K562 (cell line): ENCODE results near the gene VIPR1. TPM values are rescaled to one million over a fixed set of nuclear protein-coding genes. Genes with fewer than 3 reads are reported as not detected.

Source experiments
- ATAC-seq: fragments of 200-7000 bp; cut with Tn5 transposase; 3 replicates; pipeline ENCODE4 v1.9.1; 2020; ENCODE audit warnings: moderate library complexity
- BruUV-seq: library from RNA; stranded (reverse); fragments of 400-500 nt; replicated peaks from 2 replicates; lab custom pipeline; 2021; lab: Mats Ljungman, UMichigan
- CTCF ChIA-PET: fragments of 300-600 bp; formaldehyde crosslinking; extraction: SDS; loops from one replicate; lab custom pipeline; 2021; ENCODE audit warnings: low intra/inter-chr PET ratio; lab: Yijun Ruan, JAX
- POLR2A ChIA-PET: fragments of 300-600, 350-650 bp; sonication (Branson Sonifier 250); formaldehyde crosslinking; extraction: SDS; loops from one replicate; lab custom pipeline; 2021; ENCODE audit warnings: antibody characterized with exemption, inconsistent platforms; lab: Yijun Ruan, JAX
- DNase-seq, 4 experiments: peaks; one replicate each; pipeline versions ENCODE4 v3.0.0 to v3.0.0-alpha.2; 2011 to 2018; ENCODE audit warnings: low spot score in 3 of 4, mixed read lengths in 3 of 4; ENCODE audit errors: extremely low read depth in 1 of 4
- FAIRE-seq: peaks from 2 replicates; lab custom pipeline; 2011; peaks lifted over from hg19 to GRCh38; lab: Jason Lieb, UNC
- H2AFZ ChIP-seq: 2 replicates; pipeline ENCODE4 v1.6.0; 2011; ENCODE audit warnings: low read depth, low read length, control low read depth, inconsistent platforms
- H3K27ac ChIP-seq: fragments of 200-600 bp; 3 replicates; pipeline ENCODE4 v1.8.0; 2011; ENCODE audit warnings: low read depth, mild to moderate bottlenecking, control low read depth, inconsistent platforms, low read length, moderate library complexity, mixed read lengths; ENCODE audit errors: extremely low read depth
- H3K27me3 ChIP-seq, 2 experiments: fragments of 300-600 bp in 1 of 2; 2 replicates in 1 of 2; 3 replicates in 1 of 2; pipeline versions ENCODE4 v1.6.0 to v1.8.0; 2011; ENCODE audit warnings: inconsistent platforms in 2 of 2, low read length in 2 of 2, mild to moderate bottlenecking in 1 of 2, mixed read lengths in 1 of 2, moderate library complexity in 1 of 2; ENCODE audit not compliant: control insufficient read depth in 2 of 2, insufficient read depth in 2 of 2
- H3K36me3 ChIP-seq: fragments of 300-600 bp; 3 replicates; pipeline ENCODE4 v1.8.0; 2011; ENCODE audit warnings: mild to moderate bottlenecking, low read length, inconsistent platforms; ENCODE audit not compliant: control insufficient read depth, insufficient read depth
- H3K4me1 ChIP-seq, 2 experiments: fragments of 200-600 bp in 1 of 2; replicated peaks in 1 of 2; 2 replicates in 1 of 2; 3 replicates in 1 of 2; pipeline versions ENCODE4 v1.5.1 to v1.8.0; 2011; ENCODE audit warnings: inconsistent platforms in 2 of 2, low read length in 2 of 2, mild to moderate bottlenecking in 1 of 2, mixed read lengths in 1 of 2, moderate library complexity in 1 of 2; ENCODE audit not compliant: control insufficient read depth in 2 of 2, insufficient read depth in 2 of 2
- H3K4me2 ChIP-seq: 2 replicates; pipeline ENCODE4 v1.6.1; 2011; ENCODE audit warnings: low read length, control low read depth, inconsistent platforms, mixed read lengths; ENCODE audit not compliant: insufficient read depth
- H3K4me3 ChIP-seq: fragments of 200-600 bp; sonication (generic), shearing (Covaris generic); 2 replicates; pipeline ENCODE4 v1.5.1; 2016; ENCODE audit warnings: control low read depth, inconsistent platforms
- H3K79me2 ChIP-seq: fragments of 200-600 bp; 3 replicates; pipeline ENCODE4 v1.8.0; 2011; ENCODE audit warnings: low read length, inconsistent platforms; ENCODE audit not compliant: control insufficient read depth, insufficient read depth
- H3K9ac ChIP-seq, 2 experiments: 2 replicates each; pipeline versions ENCODE4 v1.6.0 to v1.6.1; 2011; ENCODE audit warnings: low read depth in 2 of 2, low read length in 2 of 2, control low read depth in 1 of 2, inconsistent platforms in 1 of 2, mild to moderate bottlenecking in 1 of 2, mixed read lengths in 1 of 2; ENCODE audit not compliant: insufficient read depth in 1 of 2
- H3K9me1 ChIP-seq: one replicate; pipeline ENCODE4 v1.6.0; 2011; ENCODE audit warnings: inconsistent platforms, mild to moderate bottlenecking, low read length, moderate library complexity; ENCODE audit not compliant: control insufficient read depth, insufficient read depth
- H3K9me3 ChIP-seq: replicated peaks from 2 replicates; pipeline ENCODE4 v1.5.1; 2011; ENCODE audit warnings: low read depth, low read length, inconsistent platforms; ENCODE audit not compliant: control insufficient read depth, insufficient read depth
- H4K20me1 ChIP-seq: replicated peaks from 2 replicates; pipeline ENCODE4 v1.6.1; 2011; ENCODE audit warnings: low read length, inconsistent platforms, mixed read lengths; ENCODE audit not compliant: control insufficient read depth, insufficient read depth
- ARID1B ChIP-seq: fragments of 450-650 bp; IDR thresholded peaks from 2 replicates; pipeline ENCODE4 v1.6.1; 2016; ENCODE audit warnings: antibody characterized with exemption, mild to moderate bottlenecking, inconsistent platforms
- BRD9 ChIP-seq: fragments of 450-650 bp; IDR thresholded peaks from 2 replicates; pipeline ENCODE4 v1.6.1; 2018; ENCODE audit warnings: low read depth; ENCODE audit not compliant: partially characterized antibody
- GABPB2 ChIP-seq: fragments of 250-450 bp; sonication (Bioruptor Pico); conservative IDR thresholded peaks from 2 replicates; pipeline ENCODE4 v1.5.1; 2021; ENCODE audit warnings: mild to moderate bottlenecking
- MYC ChIP-seq, 2 experiments: fragments of 250-450 bp in 1 of 2; sonication (Bioruptor Pico) in 1 of 2; IDR thresholded peaks; 2 replicates each; pipeline versions ENCODE4 v1.5.1 to v1.6.1; 2012 to 2021; ENCODE audit warnings: low read depth in 2 of 2, borderline replicate concordance in 1 of 2, improper control_type of control experiment in 1 of 2, low read length in 1 of 2, mild to moderate bottlenecking in 1 of 2, moderate library complexity in 1 of 2
- PHF21A ChIP-seq: fragments of 450-650 bp; IDR thresholded peaks from 2 replicates; pipeline ENCODE4 v1.6.1; 2017; ENCODE audit warnings: low read depth, borderline replicate concordance
- PYGO2 ChIP-seq: fragments of 450-650 bp; IDR thresholded peaks from 2 replicates; pipeline ENCODE4 v1.6.1; 2016; ENCODE audit warnings: mild to moderate bottlenecking, missing genetic modification characterization, moderate library complexity, missing compliant biosample characterization
- RAD21 ChIP-seq, 2 experiments: fragments of 250-450 bp in 1 of 2; fragments of 450-650 bp in 1 of 2; sonication (Bioruptor Pico) in 1 of 2; formaldehyde crosslinking in 1 of 2; IDR thresholded peaks in 1 of 2; conservative IDR thresholded peaks in 1 of 2; 2 replicates each; pipeline versions ENCODE4 v1.4.0 to v1.8.0; 2020 to 2022; ENCODE audit warnings: mild to moderate bottlenecking in 2 of 2, moderate library complexity in 1 of 2
- SAP30 ChIP-seq: fragments of 200-600 bp; sonication (generic); IDR thresholded peaks from 2 replicates; pipeline ENCODE4 v1.6.1; 2012; ENCODE audit warnings: borderline replicate concordance, low read depth, mild to moderate bottlenecking, moderate library complexity, low read length, control low read depth, inconsistent platforms; ENCODE audit not compliant: insufficient read depth, poor library complexity, severe bottlenecking
- SMARCA5 ChIP-seq: fragments of 450-650 bp; IDR thresholded peaks from 2 replicates; pipeline ENCODE4 v1.6.1; 2016
- TEAD4 ChIP-seq, 2 experiments: sonication (generic) in 1 of 2; formaldehyde crosslinking in 1 of 2; IDR thresholded peaks; 2 replicates each; pipeline versions ENCODE4 v1.6.1 to v1.8.0; 2012 to 2022; ENCODE audit warnings: borderline replicate concordance in 1 of 2, inconsistent platforms in 1 of 2, low read length in 1 of 2, mild to moderate bottlenecking in 1 of 2, missing genetic modification reagents in 1 of 2
- ZHX1 ChIP-seq: fragments of 150-350 bp; conservative IDR thresholded peaks from 2 replicates; pipeline ENCODE4 v1.6.1; 2014; ENCODE audit warnings: low read length
- ZNF77 ChIP-seq: fragments of 250-450 bp; sonication (Bioruptor Pico); IDR thresholded peaks from 2 replicates; pipeline ENCODE4 v1.5.0; 2020
- WGBS: fragments of 100-300 bp; shearing (Covaris generic); methylation state at CpG from one replicate; pipeline ENCODE4 v1.1.6; 2016; ENCODE audit warnings: low coverage, mixed read lengths; ENCODE audit not compliant: insufficient coverage; ENCODE audit errors: missing lambda C conversion rate; 5-methylcytosine and 5-hydroxymethylcytosine counted together
- in situ Hi-C: fragments of 300-500 bp; cut with MboI; formaldehyde crosslinking; loops from 4 replicates; pipeline ENCODE4 v1.15.0; 2018; ENCODE audit warnings: inconsistent platforms, mixed read lengths
- intact Hi-C: fragments of 100-400 bp; cut with micrococcal nuclease; formaldehyde crosslinking; loops from 2 replicates; pipeline ENCODE4 v1.14.2; 2022
- polyA plus RNA-seq, 8 experiments: library from polyadenylated mRNA; depleted of rRNA in 4 of 8; stranded (reverse) in 5 of 8; unstranded in 3 of 8; fragments of >200 nt; fragmentation: Nextera tagmentation in 2 of 8; fragmentation: Illumina TruSeq in 1 of 8; extraction: Ambion mirVana in 2 of 8; extraction: Trizol in 1 of 8; gene quantifications; 2 replicates each; pipeline versions ENCODE4 v1.2.1 to v1.2.3, GENCODE V29; 2011 to 2014; ENCODE audit warnings: inconsistent platforms in 1 of 8, missing spikeins in 1 of 8
- total RNA-seq, 7 experiments: library from RNA; depleted of rRNA in 6 of 7; stranded (reverse); fragments of >200 nt in 6 of 7; fragmentation: Illumina TruSeq in 2 of 7; extraction: Trizol in 2 of 7; gene quantifications; 2 replicates each; pipeline versions ENCODE4 v1.2.1 to v1.2.3, GENCODE V29; 2011 to 2021; ENCODE audit warnings: low replicate concordance in 1 of 7
- TF ChIP-seq, protein P1 (sequence below): sonication (generic); formaldehyde crosslinking; IDR thresholded peaks from 2 replicates; pipeline ENCODE4 v1.5.0; 2020; ENCODE audit warnings: missing genetic modification reagents

VIPR1 gene
- total and polyA plus RNA-seq, 9 of the 15 experiments (the other 6 are each of a cell fraction or from before 2014, with no cell fraction given), result 0.04 to 0.38 (median 0.12) TPM; not detected in 3

DNA sequence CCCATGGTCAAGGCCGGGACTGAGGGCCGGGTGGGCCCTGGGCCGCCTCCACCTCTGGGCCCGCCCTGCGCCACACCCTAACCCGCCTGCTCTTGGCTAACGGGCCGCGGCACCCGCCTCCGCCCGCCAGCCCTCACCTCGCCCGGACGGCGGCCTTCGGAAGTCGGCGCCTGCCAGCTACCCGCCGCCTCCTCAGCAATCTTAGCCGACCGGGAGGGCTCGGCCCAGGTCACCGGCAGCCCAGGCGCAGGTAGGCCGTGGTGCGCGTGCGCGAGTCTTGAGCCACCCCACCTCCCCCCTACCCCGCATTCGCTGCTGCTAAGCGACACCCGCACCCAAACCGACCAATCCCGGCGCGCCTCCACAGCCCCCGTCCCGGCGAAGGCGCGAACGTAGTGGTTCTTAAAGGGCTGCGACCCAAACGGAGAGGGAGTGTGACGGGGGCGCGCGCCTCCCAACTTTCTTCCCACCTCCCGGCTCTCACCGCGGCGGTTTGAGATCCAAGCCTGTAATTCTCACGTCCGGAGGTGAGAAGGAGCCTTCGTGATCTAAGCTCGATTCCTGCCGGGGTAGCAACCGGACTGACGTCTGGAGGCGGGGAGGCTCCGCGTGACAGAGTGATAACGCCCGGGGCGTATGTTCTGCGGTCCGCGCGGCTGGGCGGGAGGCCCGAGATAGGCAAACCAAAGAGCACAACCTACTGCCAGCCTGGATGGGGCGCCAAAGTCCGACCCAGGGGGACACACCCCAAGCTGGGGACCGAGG lies 79.4 kb downstream of the VIPR1 start, which contains the start of gene SEC22C (continued):
- TF ChIP-seq GABPB2 (CRISPR knock-in tag) (no peak), ARID1B (peak; percentile 83), ZNF77 (CRISPR knock-in tag) (no peak), SAP30 (peak; percentile 52)

DNA sequence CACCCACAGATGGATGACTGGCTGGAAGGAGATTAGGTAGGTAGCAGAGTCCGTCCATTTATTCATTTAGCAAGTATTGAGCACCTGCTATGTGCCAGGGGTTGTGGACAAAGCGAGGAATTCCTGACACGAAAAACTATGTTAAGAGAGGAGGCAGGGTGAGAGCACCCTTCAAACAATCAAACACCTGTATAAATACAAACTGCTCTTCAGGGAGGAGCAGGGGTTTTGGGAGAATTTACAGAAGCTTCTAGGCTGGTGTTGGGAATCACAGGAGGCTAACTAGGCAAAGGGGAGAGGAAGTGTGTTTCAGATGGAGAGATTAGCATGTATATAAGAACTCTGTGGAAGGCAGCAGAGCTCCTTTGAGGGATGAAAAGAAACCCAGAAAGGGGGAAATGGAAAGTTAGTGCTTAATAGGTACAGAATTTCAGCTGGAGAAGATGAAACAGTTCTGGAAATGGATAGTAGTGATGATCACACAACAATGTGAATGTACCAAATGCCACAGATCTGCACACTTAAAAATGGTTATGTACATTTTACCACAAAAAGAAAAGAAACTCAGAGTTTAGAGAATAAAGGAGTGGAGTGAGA lies 80.1 kb downstream of the VIPR1 start:
- in situ Hi-C loops, result no loop called here
- Histone ChIP-seq H4K20me1 (no peaks in the 10 kb centered on the region), H3K4me2 (peak overlapping the region; percentile 92), H3K9me1 (no peaks in the 10 kb centered on the region), H3K4me1 (peaks cover 12 to 16% of the 10 kb centered on the region in 2 experiments; a peak in 3 of 5 replicates), H2AFZ (peak overlapping the region; percentile 85), H3K27me3 (no peaks in the 10 kb centered on the region), H3K36me3 (peaks cover 5% of the 10 kb centered on the region; the same call in 2 of the 3 replicates), H3K9me3 (no peaks in the 10 kb centered on the region), H3K27ac (peak overlapping the region; percentile 79), H3K9ac (peak overlapping the region; percentile 89 to 93; a peak in 3 of 4 replicates), H3K4me3 (peak overlapping the region; percentile 65), H3K79me2 (peaks cover 33% of the 10 kb centered on the region)
- FAIRE-seq (no peak), ATAC-seq (no peak), DNase-seq (no peak)
- 0% methylated on average over 3 of the region's 3 CpGs for WGBS
- CTCF ChIA-PET, result interaction anchor here (0.5 to 1.2 kb wide), 2 partner anchors 8 to 19 kb away, joined by 4 read pairs; no protein-coding TSS in a partner anchor
- BruUV-seq, result TSS peak; percentile 73
- POLR2A ChIA-PET, result interaction anchor here (0.7 to 3.2 kb wide), 7 partner anchors 8 to 176 kb away, joined by 3 to 33 read pairs (median 6); partner anchors contain the start of genes NKTR and SS18L2
- intact Hi-C loops, result loop anchor here (1.0 to 5.0 kb wide), 3 partner anchors 53 to 162 kb away; partner anchors contain the start of gene ZBTB47
- TF ChIP-seq PHF21A (no peak), RAD21 (CRISPR knock-in tag; conservative IDR thresholded peaks at IDR 0.05 in 1 of 2, IDR thresholded peaks at IDR 0.05 in 1 of 2) (no peak), SMARCA5 (0 out of 2 replicates have a peak, but pooled peaks have one; percentile 43), ARID1B (peak; percentile 30; the same call in 1 of the 2 replicates), TEAD4 (IDR thresholded peaks at IDR 0.05; ENCODE audit: low read length) (no peak), TEAD4 (CRISPR knock-in tag; IDR thresholded peaks at IDR 0.05; ENCODE audit: borderline replicate concordance) (no peak), ZHX1 (no peak; the same call in 1 of the 2 replicates), MYC (IDR thresholded peaks at IDR 0.05; ENCODE audit: low read depth, low read length) (no peak), MYC (CRISPR knock-in tag; IDR thresholded peaks at IDR 0.05; ENCODE audit: borderline replicate concordance, low read depth) (no peak), BRD9 (peak; percentile 54), PYGO2 (tag) (no peak)
- TF ChIP-seq, protein P1, sequence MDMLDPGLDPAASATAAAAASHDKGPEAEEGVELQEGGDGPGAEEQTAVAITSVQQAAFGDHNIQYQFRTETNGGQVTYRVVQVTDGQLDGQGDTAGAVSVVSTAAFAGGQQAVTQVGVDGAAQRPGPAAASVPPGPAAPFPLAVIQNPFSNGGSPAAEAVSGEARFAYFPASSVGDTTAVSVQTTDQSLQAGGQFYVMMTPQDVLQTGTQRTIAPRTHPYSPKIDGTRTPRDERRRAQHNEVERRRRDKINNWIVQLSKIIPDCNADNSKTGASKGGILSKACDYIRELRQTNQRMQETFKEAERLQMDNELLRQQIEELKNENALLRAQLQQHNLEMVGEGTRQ (CRISPR knock-in tag), result no peak
